PC-3 (cell line): ENCODE measurements around the gene RRM2.

Experiments
- EZH2 ChIP-seq: fragments of 300-600 bp; sonication (generic); IDR thresholded peaks from one replicate; pipeline ENCODE4 v1.6.1; 2017; ENCODE audit warnings: antibody characterized with exemption, mild to moderate bottlenecking, low read length; ENCODE audit not compliant: unreplicated experiment
- EZH2phosphoT487 ChIP-seq: fragments of 300-600 bp; sonication (generic); IDR thresholded peaks from 2 replicates; pipeline ENCODE4 v1.6.1; 2018; ENCODE audit warnings: mild to moderate bottlenecking, antibody characterized with exemption, low read length, borderline replicate concordance
- TF ChIP-seq, protein P1 (sequence below): fragments of 300-600 bp; sonication (generic); conservative IDR thresholded peaks from 2 replicates; pipeline ENCODE4 v1.5.1; 2017; ENCODE audit warnings: antibody characterized with exemption, low read depth, mild to moderate bottlenecking, low read length

DNA sequence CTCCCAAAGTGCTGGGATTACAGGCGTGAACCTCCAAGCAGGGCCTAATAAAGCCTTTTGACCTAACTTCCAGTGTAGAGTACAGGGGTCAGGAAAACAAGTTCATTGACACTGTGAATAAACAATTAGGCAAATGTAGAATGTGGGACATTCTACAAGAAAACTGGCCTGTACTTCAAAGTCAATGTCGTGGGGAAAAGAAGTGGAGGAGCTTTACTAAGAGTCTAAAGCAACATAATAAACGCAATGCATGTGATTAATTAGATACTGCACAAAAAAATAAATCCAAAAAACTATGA lies 3.6 kb upstream of the RRM2 start:
- TF ChIP-seq, protein P1, sequence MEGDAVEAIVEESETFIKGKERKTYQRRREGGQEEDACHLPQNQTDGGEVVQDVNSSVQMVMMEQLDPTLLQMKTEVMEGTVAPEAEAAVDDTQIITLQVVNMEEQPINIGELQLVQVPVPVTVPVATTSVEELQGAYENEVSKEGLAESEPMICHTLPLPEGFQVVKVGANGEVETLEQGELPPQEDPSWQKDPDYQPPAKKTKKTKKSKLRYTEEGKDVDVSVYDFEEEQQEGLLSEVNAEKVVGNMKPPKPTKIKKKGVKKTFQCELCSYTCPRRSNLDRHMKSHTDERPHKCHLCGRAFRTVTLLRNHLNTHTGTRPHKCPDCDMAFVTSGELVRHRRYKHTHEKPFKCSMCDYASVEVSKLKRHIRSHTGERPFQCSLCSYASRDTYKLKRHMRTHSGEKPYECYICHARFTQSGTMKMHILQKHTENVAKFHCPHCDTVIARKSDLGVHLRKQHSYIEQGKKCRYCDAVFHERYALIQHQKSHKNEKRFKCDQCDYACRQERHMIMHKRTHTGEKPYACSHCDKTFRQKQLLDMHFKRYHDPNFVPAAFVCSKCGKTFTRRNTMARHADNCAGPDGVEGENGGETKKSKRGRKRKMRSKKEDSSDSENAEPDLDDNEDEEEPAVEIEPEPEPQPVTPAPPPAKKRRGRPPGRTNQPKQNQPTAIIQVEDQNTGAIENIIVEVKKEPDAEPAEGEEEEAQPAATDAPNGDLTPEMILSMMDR = no peak
- TF ChIP-seq EZH2 (no peak), EZH2phosphoT487 (no peak)
